IPS-20b (cell line): Measurements from ENCODE around the gene CCNA2.
A peak's percentile ranks its signal among the peaks of the same experiment; 100 is the strongest.

Experiments
- H3K27ac ChIP-seq: one replicate; pipeline ENCODE4 v1.5.1; 2013; ENCODE audit warnings: low read length
- H3K27me3 ChIP-seq: 2 replicates; pipeline ENCODE4 v1.6.1; 2013; ENCODE audit warnings: mild to moderate bottlenecking, low read length, inconsistent platforms; ENCODE audit not compliant: insufficient read depth
- H3K36me3 ChIP-seq: 2 replicates; pipeline ENCODE4 v1.6.1; 2013; ENCODE audit warnings: low read depth, mild to moderate bottlenecking, inconsistent platforms, low read length, moderate library complexity; ENCODE audit not compliant: insufficient read depth
- H3K4me1 ChIP-seq: 2 replicates; pipeline ENCODE4 v1.6.1; 2013; ENCODE audit warnings: mild to moderate bottlenecking, control low read depth, inconsistent platforms, low read length, moderate library complexity; ENCODE audit not compliant: insufficient read depth
- H3K4me3 ChIP-seq: 2 replicates; pipeline ENCODE4 v1.5.1; 2013; ENCODE audit warnings: mild to moderate bottlenecking, low read length, inconsistent platforms
- H3K9ac ChIP-seq: 2 replicates; pipeline ENCODE4 v1.6.1; 2013; ENCODE audit warnings: low read depth, mild to moderate bottlenecking, inconsistent platforms, low read length, moderate library complexity
- H3K9me3 ChIP-seq: 2 replicates; pipeline ENCODE4 v1.6.1; 2013; ENCODE audit warnings: mild to moderate bottlenecking, low read depth, low read length, inconsistent platforms; ENCODE audit not compliant: insufficient read depth

CCNA2 gene

GRCh38 chr4:121800961-121801714, 22.5 kb downstream of the CCNA2 start, which contains the start of gene EXOSC9:
TSS of gene EXOSC9 (plus strand) at chr4:121801323. CDS start at chr4:121801425, 102 bp downstream.
- H3K9ac ChIP-seq = peak within 1 kb of the TSS; percentile 100
- peaks cover 5% of the 10 kb centered on the region; the same call in 1 of the 2 replicates for H3K4me1 ChIP-seq
- peaks cover 42% of the 10 kb centered on the region for H3K36me3 ChIP-seq
- no peaks in the 10 kb centered on the region for H3K27me3 ChIP-seq
- H3K4me3 ChIP-seq = peak within 1 kb of the TSS; percentile 98
- no peaks in the 10 kb centered on the region for H3K9me3 ChIP-seq
- H3K27ac ChIP-seq = peak within 1 kb of the TSS; percentile 94

- H3K9me3 ChIP-seq = no peaks in the 10 kb centered on the region
- H3K27me3 ChIP-seq = no peaks in the 10 kb centered on the region
- peaks cover 36% of the 10 kb centered on the region for H3K36me3 ChIP-seq
- H3K4me3 ChIP-seq = peak overlapping the region; percentile 98
- peak overlapping the region; percentile 100 for H3K9ac ChIP-seq
- peaks cover 10% of the 10 kb centered on the region; the same call in 1 of the 2 replicates for H3K4me1 ChIP-seq
- peak overlapping the region; percentile 91 for H3K27ac ChIP-seq
Observed at GRCh38 chr4:121800638-121800960, 23.1 kb downstream of the CCNA2 start.

- Histone ChIP-seq H3K36me3 (peaks cover 30% of the 10 kb centered on the region), H3K4me1 (peaks cover 13% of the 10 kb centered on the region; the same call in 1 of the 2 replicates), H3K9me3 (no peaks in the 10 kb centered on the region), H3K9ac (no peak overlapping the region; the same call in 1 of the 2 replicates), H3K4me3 (no peak overlapping the region), H3K27ac (no peak overlapping the region), H3K27me3 (no peaks in the 10 kb centered on the region)
Observed at GRCh38 chr4:121799867-121800501, 23.7 kb downstream of the CCNA2 start.

- peaks cover 23% of the 10 kb centered on the region for H3K36me3 ChIP-seq
- H3K4me3 ChIP-seq = no peak overlapping the region
- H3K9me3 ChIP-seq = no peaks in the 10 kb centered on the region
- H3K27me3 ChIP-seq = no peaks in the 10 kb centered on the region
- H3K27ac ChIP-seq = no peak overlapping the region
- H3K4me1 ChIP-seq = peaks cover 18% of the 10 kb centered on the region
- H3K9ac ChIP-seq = no peak overlapping the region
Observed at GRCh38 chr4:121799208-121799823, 24.4 kb downstream of the CCNA2 start.

- peak overlapping the region; percentile 63 for H3K27ac ChIP-seq
- H3K9me3 ChIP-seq = no peaks in the 10 kb centered on the region
- H3K4me3 ChIP-seq = peak overlapping the region; percentile 30; the same call in 1 of the 2 replicates
- H3K4me1 ChIP-seq = peaks cover 18% of the 10 kb centered on the region
- peak overlapping the region; percentile 58; the same call in 1 of the 2 replicates for H3K9ac ChIP-seq
- H3K27me3 ChIP-seq = no peaks in the 10 kb centered on the region
- H3K36me3 ChIP-seq = no peaks in the 10 kb centered on the region
Observed at GRCh38 chr4:121796283-121796682, 27.4 kb downstream of the CCNA2 start.

GRCh38 chr4:121794505-121795188, 29.0 kb downstream of the CCNA2 start:
- Histone ChIP-seq H3K27ac (no peak overlapping the region), H3K4me1 (peaks cover 18% of the 10 kb centered on the region), H3K9ac (peak overlapping the region; percentile 58; the same call in 1 of the 2 replicates), H3K9me3 (no peaks in the 10 kb centered on the region), H3K27me3 (no peaks in the 10 kb centered on the region), H3K4me3 (no peak overlapping the region), H3K36me3 (no peaks in the 10 kb centered on the region)

- H3K4me1 ChIP-seq = peaks cover 20% of the 10 kb centered on the region
- no peaks in the 10 kb centered on the region for H3K36me3 ChIP-seq
- no peaks in the 10 kb centered on the region for H3K27me3 ChIP-seq
- H3K4me3 ChIP-seq = no peak overlapping the region
- H3K9me3 ChIP-seq = no peaks in the 10 kb centered on the region
- no peak overlapping the region for H3K9ac ChIP-seq
- no peak overlapping the region for H3K27ac ChIP-seq
Observed at GRCh38 chr4:121792966-121793365, 30.7 kb downstream of the CCNA2 start.

GRCh38 chr4:121791481-121791880, 32.2 kb downstream of the CCNA2 start:
- no peaks in the 10 kb centered on the region for H3K9me3 ChIP-seq
- no peak overlapping the region for H3K9ac ChIP-seq
- no peak overlapping the region for H3K4me3 ChIP-seq
- H3K36me3 ChIP-seq = no peaks in the 10 kb centered on the region
- no peaks in the 10 kb centered on the region for H3K27me3 ChIP-seq
- no peak overlapping the region for H3K27ac ChIP-seq
- peaks cover 18% of the 10 kb centered on the region for H3K4me1 ChIP-seq

GRCh38 chr4:121790976-121791375, 32.7 kb downstream of the CCNA2 start:
- H3K9ac ChIP-seq = no peak overlapping the region
- no peak overlapping the region for H3K27ac ChIP-seq
- peaks cover 15% of the 10 kb centered on the region for H3K4me1 ChIP-seq
- no peaks in the 10 kb centered on the region for H3K36me3 ChIP-seq
- H3K9me3 ChIP-seq = no peaks in the 10 kb centered on the region
- H3K27me3 ChIP-seq = no peaks in the 10 kb centered on the region
- H3K4me3 ChIP-seq = no peak overlapping the region

GRCh38 chr4:121789960-121790829, 33.5 kb downstream of the CCNA2 start:
- Histone ChIP-seq H3K4me1 (peaks cover 9% of the 10 kb centered on the region), H3K9me3 (no peaks in the 10 kb centered on the region), H3K27me3 (no peaks in the 10 kb centered on the region), H3K36me3 (no peaks in the 10 kb centered on the region), H3K9ac (no peak overlapping the region), H3K27ac (no peak overlapping the region), H3K4me3 (no peak overlapping the region)

GRCh38 chr4:121789455-121789854, 34.2 kb downstream of the CCNA2 start:
- Histone ChIP-seq H3K9ac (no peak overlapping the region), H3K9me3 (no peaks in the 10 kb centered on the region), H3K27ac (no peak overlapping the region), H3K4me1 (peaks cover 4% of the 10 kb centered on the region; the same call in 1 of the 2 replicates), H3K27me3 (no peaks in the 10 kb centered on the region), H3K36me3 (no peaks in the 10 kb centered on the region), H3K4me3 (no peak overlapping the region)
